ENCODE data around the gene ALOX5.

ALOX5 gene

GRCh38 chr10:45425621-45426563, 51.9 kb downstream of the ALOX5 start:
- no peak for DNase-seq

DNA sequence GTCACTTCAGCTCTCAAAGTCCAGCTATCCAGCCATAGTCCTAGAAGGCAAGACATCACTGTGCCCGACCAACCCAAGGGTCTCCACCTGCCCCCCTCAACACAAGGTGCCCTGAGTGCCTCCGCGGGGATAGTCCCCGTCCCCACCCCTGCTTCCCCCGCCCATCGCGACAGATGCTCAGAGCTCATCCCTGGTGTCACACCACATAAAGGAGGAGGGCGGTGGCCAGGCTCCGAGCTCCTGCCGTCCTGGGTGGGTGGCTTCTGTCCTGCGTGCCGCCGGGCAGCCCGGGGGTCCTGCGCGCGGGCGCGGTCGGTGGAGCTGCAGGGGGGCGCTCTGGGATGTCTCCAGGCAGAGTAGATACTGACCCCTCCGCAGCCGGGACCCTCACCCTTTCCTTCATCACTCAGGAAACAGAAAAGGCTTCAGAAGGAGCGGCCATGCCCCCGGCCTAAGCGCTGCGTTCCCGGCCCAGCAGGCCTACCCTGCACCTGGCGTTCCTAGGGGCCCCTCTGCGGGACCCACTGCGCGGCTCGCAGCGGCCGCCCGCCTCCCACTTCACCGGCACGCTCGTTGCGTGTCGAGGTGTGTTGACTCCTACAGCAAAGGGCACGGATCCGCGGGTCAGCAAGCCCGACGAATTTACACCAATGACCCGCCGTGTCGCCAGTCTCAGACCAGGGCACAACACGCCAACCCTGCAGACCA, 53.4 kb downstream of the ALOX5 start:
- DNase-seq, result no peak

- no peak for DNase-seq
These were observed 54.0 kb downstream of the ALOX5 start for GRCh38 chr10:45427970-45428366.

- DNase-seq, result no peak
These were observed 54.8 kb downstream of the ALOX5 start for GRCh38 chr10:45428611-45429510.

GRCh38 chr10:45429790-45430189, 55.8 kb downstream of the ALOX5 start:
- no peak for DNase-seq

DNA sequence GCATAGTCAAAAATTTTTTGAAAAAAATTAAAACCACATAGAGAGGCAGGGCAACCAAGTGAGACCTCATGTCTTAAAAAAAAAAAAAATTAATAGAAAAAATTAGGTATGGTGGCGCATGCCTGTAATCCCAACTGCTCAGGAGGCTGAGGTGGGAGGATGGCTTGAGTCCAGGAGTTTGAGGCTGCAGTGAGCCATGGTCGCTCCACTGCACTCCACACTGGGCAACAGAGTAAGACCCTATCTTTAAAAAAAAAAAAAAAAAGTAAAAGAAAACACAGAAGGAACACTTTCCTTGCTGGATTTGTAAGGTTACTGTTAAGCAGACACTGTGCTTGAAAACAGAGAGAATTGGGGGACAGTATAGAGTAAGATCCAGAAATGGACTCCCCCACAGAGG, 58.1 kb downstream of the ALOX5 start:
- DNase-seq, result no peak

DNA sequence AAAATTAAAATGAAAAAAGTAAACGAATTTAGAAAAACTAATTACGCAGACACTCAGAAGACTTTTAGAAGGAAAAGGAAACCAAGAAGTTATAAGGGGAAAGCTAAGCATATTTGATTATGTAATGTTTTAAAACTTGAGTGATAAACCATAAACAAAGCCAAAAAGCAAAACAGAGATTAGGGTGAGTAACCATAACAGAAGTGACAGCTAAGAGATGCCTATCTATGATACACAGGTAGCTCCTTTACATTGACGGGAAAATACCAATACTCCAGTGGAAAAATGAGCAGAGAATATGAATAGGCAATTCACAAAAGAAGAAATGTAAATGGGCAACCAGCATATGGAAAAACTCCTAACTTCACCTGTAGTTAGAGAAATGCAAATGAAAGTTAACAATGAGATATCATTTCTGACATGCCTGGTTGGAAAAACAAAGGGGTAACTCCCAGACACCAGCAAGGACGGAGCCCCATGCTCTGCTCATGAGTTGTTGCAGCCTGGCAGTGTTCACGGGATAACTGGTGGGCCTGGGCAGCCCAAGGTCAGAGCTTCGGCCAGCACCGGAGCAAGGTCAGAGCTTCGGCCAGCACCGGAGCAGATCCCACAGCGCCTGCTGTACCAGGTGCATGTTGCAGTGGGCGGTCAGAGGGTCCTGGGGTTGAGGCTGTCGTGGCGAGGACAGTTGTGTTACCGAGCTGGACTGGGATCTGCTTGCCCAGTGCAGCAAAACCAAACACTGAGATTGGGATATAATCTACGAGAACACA, 58.9 kb downstream of the ALOX5 start:
- DNase-seq, result no peak

- no peak for DNase-seq
These were observed 59.9 kb downstream of the ALOX5 start for GRCh38 chr10:45433716-45434469.

DNA sequence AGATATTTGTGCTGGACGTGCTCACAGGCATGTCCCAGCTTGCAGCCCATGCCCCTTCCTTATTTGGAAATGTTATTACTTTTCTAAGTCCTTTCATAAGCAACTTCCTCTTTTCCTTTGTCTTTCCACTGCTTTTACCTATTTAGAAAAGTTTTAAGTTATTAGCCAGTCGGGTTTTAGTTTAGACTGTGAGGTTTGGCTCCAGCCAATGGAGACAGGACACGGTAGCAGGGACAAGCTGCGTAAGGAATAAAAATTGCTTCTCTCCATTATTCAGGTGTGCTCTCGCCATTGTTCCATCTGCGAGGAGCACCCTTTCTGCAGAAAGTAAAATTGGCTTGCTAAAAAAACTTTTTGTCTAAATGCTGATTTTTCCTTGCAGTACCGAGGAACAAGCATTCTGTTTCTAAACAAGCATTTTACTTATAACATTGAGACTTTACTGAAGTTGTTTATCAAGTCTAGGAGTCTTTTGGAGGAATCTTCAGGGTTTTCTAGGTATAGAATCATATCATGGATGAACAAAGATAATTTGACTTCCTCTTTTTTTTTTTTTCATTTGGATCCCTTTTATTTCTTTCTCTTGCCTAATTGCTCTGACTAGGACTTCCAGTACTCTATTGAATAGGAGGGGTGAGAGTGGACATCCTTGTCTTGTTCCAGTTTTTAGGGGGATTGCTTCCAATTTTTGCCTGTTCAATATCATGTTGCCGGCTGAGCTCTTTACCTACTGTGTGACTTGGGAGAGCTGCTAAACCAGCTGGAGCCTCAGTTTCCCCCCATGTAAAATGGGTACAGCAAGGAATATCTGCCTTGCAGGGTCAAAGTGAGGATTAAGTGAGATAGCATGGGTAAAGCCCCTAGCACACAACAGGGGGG, 63.8 kb downstream of the ALOX5 start:
- DNase-seq, result no peak

- DNase-seq, result no peak
These were observed 64.6 kb downstream of the ALOX5 start for GRCh38 chr10:45438466-45439090.

- DNase-seq, result no peak
These were observed 65.3 kb downstream of the ALOX5 start for GRCh38 chr10:45439365-45439764.

DNA sequence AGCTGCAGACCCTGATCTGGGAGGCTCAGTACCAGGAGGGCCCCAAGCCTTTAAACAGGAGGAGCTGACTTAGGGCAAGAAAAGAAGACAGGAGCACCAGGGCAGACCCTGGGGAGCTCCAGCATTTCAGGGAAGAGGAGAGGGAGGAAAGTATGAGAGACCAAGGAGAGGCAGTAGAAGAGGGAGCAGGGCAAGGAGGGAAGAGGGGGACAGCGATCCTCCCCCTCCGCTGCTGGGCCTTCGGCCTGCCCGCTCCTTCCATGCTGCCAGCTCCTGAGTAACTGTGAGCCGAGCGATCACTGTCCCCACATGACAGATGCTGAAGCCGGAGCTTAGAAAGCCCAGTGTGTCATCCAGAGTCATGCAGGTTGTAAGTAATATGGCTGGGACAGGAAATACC, 65.9 kb downstream of the ALOX5 start:
- no peak for DNase-seq

DNA sequence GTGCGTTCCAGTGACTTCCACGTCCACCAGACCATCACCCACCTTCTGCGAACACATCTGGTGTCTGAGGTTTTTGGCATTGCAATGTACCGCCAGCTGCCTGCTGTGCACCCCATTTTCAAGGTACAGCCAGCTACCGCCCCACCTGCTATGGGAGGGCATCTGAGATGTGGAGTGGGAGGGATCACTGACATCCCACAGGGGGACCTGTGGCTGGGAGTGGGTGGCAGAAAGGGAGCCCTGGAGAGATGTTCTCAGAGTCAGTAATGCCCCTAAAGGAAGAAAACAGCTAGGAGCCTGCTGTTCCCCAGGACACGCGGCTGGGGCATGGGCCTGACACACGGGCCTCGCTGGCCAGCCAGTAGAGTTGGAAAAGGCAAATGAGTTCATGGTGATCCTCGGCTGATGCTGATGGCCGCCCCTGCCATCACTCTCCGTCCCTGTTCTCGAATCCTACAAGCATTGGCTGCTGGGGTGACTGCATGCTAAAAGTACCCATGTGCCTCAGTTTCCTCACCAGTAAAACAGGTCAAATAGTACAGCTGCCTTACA, 66.6 kb downstream of the ALOX5 start:
- no peak for DNase-seq

DNA sequence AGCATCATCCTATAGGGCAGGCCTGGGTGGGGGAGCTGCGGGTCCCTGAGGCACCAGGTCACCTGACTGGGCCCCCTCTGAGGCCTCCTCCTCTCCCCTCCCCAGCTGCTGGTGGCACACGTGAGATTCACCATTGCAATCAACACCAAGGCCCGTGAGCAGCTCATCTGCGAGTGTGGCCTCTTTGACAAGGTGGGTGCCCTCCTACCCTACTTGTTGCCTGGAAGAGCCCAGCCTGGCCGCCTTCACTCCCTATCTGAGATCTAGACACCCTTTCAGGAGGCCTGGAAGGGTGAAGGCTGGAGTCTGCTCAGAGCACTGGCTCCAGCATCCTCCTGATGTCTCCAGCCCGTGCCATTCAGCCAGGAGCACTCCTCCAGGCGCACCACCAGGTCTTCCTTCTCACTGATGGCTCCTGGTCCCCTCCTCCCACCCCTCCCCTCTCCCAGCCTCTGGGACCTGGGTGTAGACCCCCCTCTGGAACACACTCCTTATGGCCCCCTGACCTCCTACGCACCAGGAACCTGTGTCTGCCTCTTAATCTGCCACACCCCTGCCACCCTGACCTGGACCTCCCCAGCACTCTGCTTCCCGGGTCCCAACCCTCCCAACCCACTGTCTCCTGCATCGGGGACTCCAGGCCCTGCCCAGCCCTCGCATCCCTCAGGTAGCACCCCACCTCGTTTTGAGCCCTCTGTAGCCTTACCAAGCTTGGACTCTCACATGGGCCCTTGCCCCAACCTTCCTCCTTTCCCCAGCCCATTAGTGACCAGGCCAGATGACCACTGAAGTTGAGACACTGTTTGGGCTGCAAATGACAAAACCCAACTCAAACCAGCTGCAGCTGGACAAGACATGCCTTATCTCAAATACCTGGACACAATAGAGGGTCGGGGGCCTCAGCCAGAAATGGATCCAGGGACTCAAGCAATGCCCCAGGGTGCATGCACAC, 67.5 kb downstream of the ALOX5 start:
- no peak for DNase-seq

- DNase-seq, result no peak
These were observed 68.2 kb downstream of the ALOX5 start for GRCh38 chr10:45442251-45442650.

- no peak for DNase-seq
These were observed 68.6 kb downstream of the ALOX5 start for GRCh38 chr10:45442662-45443061.

DNA sequence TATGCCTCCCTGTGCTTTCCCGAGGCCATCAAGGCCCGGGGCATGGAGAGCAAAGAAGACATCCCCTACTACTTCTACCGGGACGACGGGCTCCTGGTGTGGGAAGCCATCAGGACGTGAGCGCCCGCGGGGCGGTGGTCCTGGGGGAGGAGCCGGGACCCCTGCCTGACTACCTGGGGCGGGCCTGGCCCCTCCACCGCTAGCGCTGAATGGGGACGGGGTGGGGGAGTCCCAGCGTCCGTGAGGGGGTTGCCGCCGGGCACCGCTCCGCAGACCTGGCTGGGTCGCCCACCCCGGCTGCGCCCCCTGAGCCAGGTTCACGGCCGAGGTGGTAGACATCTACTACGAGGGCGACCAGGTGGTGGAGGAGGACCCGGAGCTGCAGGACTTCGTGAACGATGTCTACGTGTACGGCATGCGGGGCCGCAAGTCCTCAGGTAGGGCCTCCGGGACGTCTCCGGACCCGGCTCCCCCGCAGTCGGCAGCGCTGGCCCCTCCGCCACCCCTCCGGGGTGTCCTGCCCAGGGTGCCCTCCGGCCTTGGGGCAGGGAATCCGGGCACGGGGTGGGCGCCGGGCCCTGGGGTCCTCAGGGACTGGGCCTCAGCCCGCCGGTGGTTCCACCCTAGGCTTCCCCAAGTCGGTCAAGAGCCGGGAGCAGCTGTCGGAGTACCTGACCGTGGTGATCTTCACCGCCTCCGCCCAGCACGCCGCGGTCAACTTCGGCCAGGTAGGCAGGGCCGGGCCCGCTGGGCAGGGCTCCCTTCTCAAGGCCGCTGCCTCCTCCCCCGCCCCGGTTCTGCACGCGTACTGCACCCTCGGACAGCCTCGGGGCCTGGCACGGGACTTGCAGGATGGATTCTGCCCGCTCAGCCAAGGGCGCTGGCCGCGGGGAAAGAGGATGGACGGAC, 69.3 kb downstream of the ALOX5 start:
- no peak for DNase-seq

Data from NCI-H187 (cell line).